ENCODE data around the gene HS3ST2. TPM values are rescaled to one million over a fixed set of nuclear protein-coding genes. Genes with fewer than 3 reads are reported as not detected.

Gene HS3ST2
- total RNA-seq, 1 experiment from 2014 or later = 0.14 TPM

DNA sequence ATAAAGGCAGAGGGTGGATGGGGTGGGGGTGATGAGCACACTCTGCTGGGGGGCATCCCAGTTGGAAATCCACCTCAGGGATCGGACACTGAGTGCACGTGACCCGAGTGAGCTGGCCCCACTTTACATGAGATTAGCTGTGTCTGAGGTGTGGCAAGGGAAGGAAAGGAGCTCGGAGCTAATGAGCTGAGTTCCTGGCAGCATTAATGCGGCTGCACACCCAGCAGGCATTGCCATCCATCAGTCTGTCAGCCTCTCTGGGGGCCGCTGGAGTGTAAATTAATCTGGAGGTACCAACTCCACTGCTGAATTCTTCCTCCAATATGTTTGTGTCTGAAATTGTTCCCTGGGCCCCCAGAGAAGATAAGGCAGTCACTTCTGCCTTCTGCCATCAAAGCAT is 65.5 kb downstream of the HS3ST2 start:
- CTCF ChIA-PET = interaction anchor here (0.5 to 1.6 kb wide), 2 partner anchors 19 to 118 kb away, joined by 4 read pairs; no protein-coding TSS in a partner anchor
- Mint-ChIP-seq H3K4me1 (ENCODE audit: insufficient read depth, unreplicated experiment) (no peaks in the 10 kb centered on the region), H3K27ac (ENCODE audit: low read depth, unreplicated experiment) (no peak overlapping the region), H3K9me3 (ENCODE audit: unreplicated experiment) (no peaks in the 10 kb centered on the region), H3K27me3 (ENCODE audit: insufficient read depth, unreplicated experiment) (peaks cover 64% of the 10 kb centered on the region), H3K36me3 (ENCODE audit: insufficient read depth, unreplicated experiment) (no peaks in the 10 kb centered on the region), H3K4me3 (ENCODE audit: unreplicated experiment) (no peak overlapping the region)
- BruUV-seq (replicated peaks) = no TSS peak
- TF ChIP-seq, protein P1, sequence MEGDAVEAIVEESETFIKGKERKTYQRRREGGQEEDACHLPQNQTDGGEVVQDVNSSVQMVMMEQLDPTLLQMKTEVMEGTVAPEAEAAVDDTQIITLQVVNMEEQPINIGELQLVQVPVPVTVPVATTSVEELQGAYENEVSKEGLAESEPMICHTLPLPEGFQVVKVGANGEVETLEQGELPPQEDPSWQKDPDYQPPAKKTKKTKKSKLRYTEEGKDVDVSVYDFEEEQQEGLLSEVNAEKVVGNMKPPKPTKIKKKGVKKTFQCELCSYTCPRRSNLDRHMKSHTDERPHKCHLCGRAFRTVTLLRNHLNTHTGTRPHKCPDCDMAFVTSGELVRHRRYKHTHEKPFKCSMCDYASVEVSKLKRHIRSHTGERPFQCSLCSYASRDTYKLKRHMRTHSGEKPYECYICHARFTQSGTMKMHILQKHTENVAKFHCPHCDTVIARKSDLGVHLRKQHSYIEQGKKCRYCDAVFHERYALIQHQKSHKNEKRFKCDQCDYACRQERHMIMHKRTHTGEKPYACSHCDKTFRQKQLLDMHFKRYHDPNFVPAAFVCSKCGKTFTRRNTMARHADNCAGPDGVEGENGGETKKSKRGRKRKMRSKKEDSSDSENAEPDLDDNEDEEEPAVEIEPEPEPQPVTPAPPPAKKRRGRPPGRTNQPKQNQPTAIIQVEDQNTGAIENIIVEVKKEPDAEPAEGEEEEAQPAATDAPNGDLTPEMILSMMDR (IDR thresholded peaks at IDR 0.05; ENCODE audit: unreplicated experiment) = no peak
- DNase-seq (ENCODE audit: unreplicated experiment) = no peak
- POLR2A ChIA-PET = interaction anchor here (0.7 kb wide), 1 partner anchor 36 kb away, joined by 3 read pairs; no protein-coding TSS in a partner anchor
- intact Hi-C loops (cut with micrococcal nuclease) = no loop called here

DNA sequence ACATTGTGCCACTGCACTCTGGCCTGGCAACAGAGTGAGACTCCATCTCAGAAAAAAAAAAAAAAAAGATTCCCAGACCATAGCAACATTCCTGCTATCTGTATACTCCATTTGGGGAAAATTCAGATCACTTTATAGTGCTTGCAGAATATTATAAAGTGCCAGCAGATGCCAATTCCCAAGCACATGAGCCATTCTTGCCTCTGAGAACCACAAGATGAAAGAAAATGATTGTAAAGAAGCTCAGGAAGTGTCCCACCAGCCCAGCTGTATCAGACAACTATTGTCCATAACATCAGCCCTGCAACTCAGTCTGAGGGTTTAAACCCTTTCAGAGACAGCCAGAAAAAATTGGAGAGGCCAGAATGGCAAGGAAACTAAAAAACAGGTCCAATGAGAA is 69.0 kb downstream of the HS3ST2 start:
- Mint-ChIP-seq H3K27ac (ENCODE audit: low read depth, unreplicated experiment) (no peak overlapping the region), H3K4me1 (ENCODE audit: insufficient read depth, unreplicated experiment) (no peaks in the 10 kb centered on the region), H3K36me3 (ENCODE audit: insufficient read depth, unreplicated experiment) (no peaks in the 10 kb centered on the region), H3K27me3 (ENCODE audit: insufficient read depth, unreplicated experiment) (peaks cover 50% of the 10 kb centered on the region), H3K4me3 (ENCODE audit: unreplicated experiment) (no peak overlapping the region), H3K9me3 (ENCODE audit: unreplicated experiment) (no peaks in the 10 kb centered on the region)
- ChIA-PET POLR2A (no interaction called here), CTCF (interaction anchor here (2.0 kb wide), 1 partner anchor 16 kb away, joined by 13 read pairs; no protein-coding TSS in a partner anchor)
- TF ChIP-seq, protein P1 (IDR thresholded peaks at IDR 0.05; ENCODE audit: unreplicated experiment) = no peak
- no TSS peak for BruUV-seq (replicated peaks)
- no peak for DNase-seq (ENCODE audit: unreplicated experiment)
- intact Hi-C loops (cut with micrococcal nuclease) = no loop called here

DNA sequence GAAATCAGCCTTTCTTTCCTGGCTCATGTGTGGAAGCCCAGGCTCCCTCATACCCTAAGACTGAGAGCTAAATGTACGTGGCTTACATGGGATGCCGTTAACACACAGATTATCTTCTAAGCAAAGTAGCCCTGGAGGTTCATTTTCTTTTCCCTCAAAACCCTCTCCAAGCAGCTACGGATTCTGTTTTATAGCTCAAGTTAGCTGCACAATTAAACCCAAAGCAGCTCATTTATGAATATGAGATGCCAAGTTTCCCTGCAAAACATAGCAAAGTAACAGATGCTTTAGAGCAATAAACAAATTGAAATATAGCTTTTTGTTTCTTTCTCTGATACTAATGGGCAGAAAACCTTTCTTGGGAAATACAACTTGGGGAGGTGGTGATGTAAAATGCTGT is 72.0 kb downstream of the HS3ST2 start:
- CTCF ChIA-PET = interaction anchor here (1.1 to 1.3 kb wide), 2 partner anchors 9 to 12 kb away, joined by 3 read pairs; no protein-coding TSS in a partner anchor
- intact Hi-C loops (cut with micrococcal nuclease) = no loop called here
- H3K36me3 Mint-ChIP-seq (ENCODE audit: insufficient read depth, unreplicated experiment) = no peaks in the 10 kb centered on the region
- POLR2A ChIA-PET = no interaction called here
- H3K4me3 Mint-ChIP-seq (ENCODE audit: unreplicated experiment) = no peak overlapping the region
- peaks cover 37% of the 10 kb centered on the region for H3K27me3 Mint-ChIP-seq (ENCODE audit: insufficient read depth, unreplicated experiment)
- H3K27ac Mint-ChIP-seq (ENCODE audit: low read depth, unreplicated experiment) = no peak overlapping the region
- TF ChIP-seq, protein P1 (IDR thresholded peaks at IDR 0.05; ENCODE audit: unreplicated experiment) = no peak
- BruUV-seq (replicated peaks) = no TSS peak
- no peaks in the 10 kb centered on the region for H3K4me1 Mint-ChIP-seq (ENCODE audit: insufficient read depth, unreplicated experiment)
- H3K9me3 Mint-ChIP-seq (ENCODE audit: unreplicated experiment) = no peaks in the 10 kb centered on the region
- no peak for DNase-seq (ENCODE audit: unreplicated experiment)

DNA sequence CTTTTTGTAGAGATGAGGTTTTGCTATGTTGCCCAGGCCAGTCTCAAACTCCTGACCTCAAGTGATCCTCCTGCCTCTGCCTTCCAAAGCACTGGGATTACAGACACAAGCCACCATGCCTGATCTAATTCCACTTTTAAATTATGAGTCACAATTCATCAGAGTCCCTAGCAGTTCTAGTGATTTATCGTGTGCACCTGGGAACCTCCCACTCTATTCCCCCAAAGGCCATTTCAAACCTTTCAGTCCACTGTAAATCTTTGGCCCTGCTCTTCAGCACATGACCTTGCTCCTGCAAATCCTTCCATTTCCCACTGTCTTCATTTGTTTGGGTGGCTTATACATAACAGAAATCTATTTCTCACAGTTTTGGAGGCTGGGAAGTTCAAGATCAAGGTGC is 73.0 kb downstream of the HS3ST2 start:
- H3K36me3 Mint-ChIP-seq (ENCODE audit: insufficient read depth, unreplicated experiment) = no peaks in the 10 kb centered on the region
- no peaks in the 10 kb centered on the region for H3K4me1 Mint-ChIP-seq (ENCODE audit: insufficient read depth, unreplicated experiment)
- H3K4me3 Mint-ChIP-seq (ENCODE audit: unreplicated experiment) = no peak overlapping the region
- ChIA-PET POLR2A (no interaction called here), CTCF (interaction anchor here (0.8 kb wide), 1 partner anchor 12 kb away, joined by 3 read pairs; no protein-coding TSS in a partner anchor)
- no peak overlapping the region for H3K27ac Mint-ChIP-seq (ENCODE audit: low read depth, unreplicated experiment)
- intact Hi-C loops (cut with micrococcal nuclease) = no loop called here
- peaks cover 28% of the 10 kb centered on the region for H3K27me3 Mint-ChIP-seq (ENCODE audit: insufficient read depth, unreplicated experiment)
- BruUV-seq (replicated peaks) = no TSS peak
- H3K9me3 Mint-ChIP-seq (ENCODE audit: unreplicated experiment) = no peaks in the 10 kb centered on the region
- DNase-seq (ENCODE audit: unreplicated experiment) = no peak
- TF ChIP-seq, protein P1 (IDR thresholded peaks at IDR 0.05; ENCODE audit: unreplicated experiment) = no peak
